Activated naive CD8-positive, alpha-beta T cell treated with anti-CD3 and anti-CD28 coated beads, Interleukin-2, amount 50 U/mL, for 24 hours (primary cell): Measurements from ENCODE around the gene PEX16.

Source experiments
- ATAC-seq: fragments of 150-1000 bp; cut with Tn5 transposase; one replicate; pipeline ENCODE4 v1.10.0; 2021
- DNase-seq: peaks from one replicate; pipeline ENCODE4 v3.0.0; 2021
- H3K27ac Mint-ChIP-seq: one replicate; pipeline ENCODE4 v1.8.0; 2021; ENCODE audit warnings: mild to moderate bottlenecking, mixed read lengths
- H3K27me3 Mint-ChIP-seq: one replicate; pipeline ENCODE4 v1.8.0; 2021; ENCODE audit warnings: mixed read lengths
- H3K36me3 Mint-ChIP-seq: one replicate; pipeline ENCODE4 v1.8.0; 2021; ENCODE audit warnings: low read depth, mixed read lengths
- H3K4me1 Mint-ChIP-seq: one replicate; pipeline ENCODE4 v1.8.0; 2021; ENCODE audit warnings: mixed read lengths
- H3K4me3 Mint-ChIP-seq: one replicate; pipeline ENCODE4 v1.8.0; 2021; ENCODE audit warnings: mild to moderate bottlenecking, moderate library complexity, mixed read lengths
- H3K9me3 Mint-ChIP-seq: one replicate; pipeline ENCODE4 v1.8.0; 2021; ENCODE audit warnings: mixed read lengths

The PEX16 gene

DNA sequence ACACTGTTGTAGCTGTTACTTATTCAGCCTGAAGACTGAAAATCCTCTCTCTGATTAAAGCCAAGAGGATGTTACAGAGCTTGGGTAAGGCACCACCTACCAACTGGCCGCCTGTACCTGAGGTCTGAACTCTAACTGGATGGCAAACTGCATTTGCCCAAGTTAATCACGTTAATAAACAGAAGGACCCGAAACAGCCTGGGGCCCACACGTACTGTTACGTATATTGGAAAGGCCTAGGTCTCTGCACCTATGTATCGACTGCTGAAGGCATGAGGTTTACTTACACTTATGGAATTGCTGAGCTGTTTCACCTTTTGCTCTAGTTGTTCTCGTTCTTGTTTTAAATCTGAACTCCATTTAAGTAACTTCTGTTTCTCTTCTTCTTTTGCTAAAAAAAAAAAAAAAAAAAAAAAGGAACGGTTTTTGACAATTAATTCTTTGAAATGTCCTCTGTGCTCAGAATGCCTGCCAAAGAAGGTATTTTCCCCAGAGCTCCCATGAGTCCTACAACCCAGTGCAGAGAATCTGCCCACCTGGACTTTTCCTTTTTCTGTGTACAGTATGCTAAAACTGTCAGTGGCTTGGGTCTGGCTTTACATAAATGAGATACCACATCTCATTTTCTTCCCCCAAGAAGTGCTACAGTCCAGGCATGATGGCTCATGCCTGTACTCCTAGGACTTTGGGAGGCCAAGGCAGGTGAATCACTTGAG is 17.8 kb upstream of the PEX16 start:
- no peak for ATAC-seq

DNA sequence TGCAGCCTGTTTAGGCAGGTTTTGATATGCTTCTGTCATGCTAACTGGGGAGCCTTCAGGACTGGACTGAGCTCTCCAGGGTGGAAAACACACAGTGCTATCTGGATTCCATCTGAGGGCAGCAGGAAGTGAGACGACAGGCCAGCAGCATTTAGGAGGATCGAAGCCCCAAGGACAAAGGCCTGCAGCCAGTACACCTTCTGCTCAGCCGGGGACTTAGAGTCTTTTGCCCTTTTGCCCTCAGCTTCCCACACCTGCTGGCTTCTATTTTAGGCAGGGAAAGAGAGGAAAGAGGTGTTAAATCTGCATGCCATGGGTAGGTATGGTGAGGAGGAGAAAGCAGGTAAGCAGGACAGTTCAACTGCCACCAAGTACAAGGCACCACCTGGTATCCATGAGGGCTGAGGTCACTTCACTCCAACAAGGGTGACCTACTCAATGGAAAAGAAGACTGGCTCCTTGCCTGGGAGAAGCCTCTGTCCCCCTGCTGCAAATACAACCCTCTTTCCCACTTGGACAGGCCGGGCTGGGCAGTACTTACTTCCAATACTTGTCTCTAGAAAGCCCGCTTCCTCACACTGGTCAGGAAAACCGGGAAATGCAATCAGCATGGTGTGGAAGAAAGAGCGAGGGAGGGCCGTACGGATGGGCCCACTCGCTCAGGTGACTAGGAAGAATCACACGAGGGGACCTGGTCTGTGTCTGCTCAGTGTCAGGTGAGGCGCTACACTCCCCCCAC is 17.1 kb upstream of the PEX16 start:
- DNase-seq, result no peak
- H3K4me3 Mint-ChIP-seq, result no peak overlapping the region
- H3K4me1 Mint-ChIP-seq, result peaks cover 22% of the 10 kb centered on the region
- no peak for ATAC-seq
- H3K36me3 Mint-ChIP-seq, result no peaks in the 10 kb centered on the region
- no peak overlapping the region for H3K27ac Mint-ChIP-seq
- no peaks in the 10 kb centered on the region for H3K9me3 Mint-ChIP-seq
- H3K27me3 Mint-ChIP-seq, result no peaks in the 10 kb centered on the region

More for the DNA sequence above, 17.8 kb upstream of the PEX16 start:
- Mint-ChIP-seq H3K36me3 (no peaks in the 10 kb centered on the region), H3K4me1 (peaks cover 14% of the 10 kb centered on the region), H3K27ac (no peak overlapping the region), H3K4me3 (no peak overlapping the region), H3K9me3 (no peaks in the 10 kb centered on the region), H3K27me3 (no peaks in the 10 kb centered on the region)
- no peak for DNase-seq

DNA sequence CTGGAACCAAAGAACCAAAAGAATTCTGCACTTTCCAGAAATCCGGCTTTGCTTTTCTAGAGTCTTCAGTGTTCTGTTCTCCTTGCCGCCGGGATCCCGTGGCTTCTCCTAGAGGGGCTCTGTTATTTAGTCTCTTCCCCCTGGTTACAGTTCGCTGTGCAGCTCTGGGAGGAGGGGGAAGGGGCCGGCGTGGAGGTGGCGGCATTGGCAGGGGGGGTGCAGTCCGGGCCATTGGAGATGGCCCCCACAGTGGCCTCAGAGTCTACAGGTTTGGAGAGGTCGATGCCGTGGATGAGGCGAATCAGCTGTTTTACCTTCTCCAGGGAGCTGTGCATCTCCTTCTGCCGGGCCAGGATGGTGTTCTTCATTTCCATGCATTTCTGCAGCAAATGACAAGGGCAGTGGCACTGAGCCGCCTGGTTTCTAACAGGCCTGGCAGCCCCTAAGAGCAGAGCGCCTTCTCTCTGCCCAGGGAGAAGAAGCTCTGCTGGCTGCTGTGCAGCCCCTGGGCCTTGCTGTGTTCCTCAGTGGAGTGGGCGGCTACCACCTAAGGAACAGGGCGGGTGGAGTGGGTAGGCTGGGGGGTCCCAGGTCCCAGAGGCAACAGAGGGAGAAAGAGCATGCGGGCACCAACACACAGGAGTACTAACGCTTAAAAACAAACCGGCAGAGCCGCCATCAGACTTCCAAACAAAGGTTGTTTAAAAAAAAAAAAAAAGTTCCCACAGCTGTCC is 16.3 kb upstream of the PEX16 start:
- Mint-ChIP-seq H3K36me3 (no peaks in the 10 kb centered on the region), H3K4me1 (peaks cover 25% of the 10 kb centered on the region), H3K4me3 (no peak overlapping the region), H3K9me3 (no peaks in the 10 kb centered on the region), H3K27me3 (no peaks in the 10 kb centered on the region), H3K27ac (no peak overlapping the region)
- DNase-seq (no peak), ATAC-seq (no peak)

DNA sequence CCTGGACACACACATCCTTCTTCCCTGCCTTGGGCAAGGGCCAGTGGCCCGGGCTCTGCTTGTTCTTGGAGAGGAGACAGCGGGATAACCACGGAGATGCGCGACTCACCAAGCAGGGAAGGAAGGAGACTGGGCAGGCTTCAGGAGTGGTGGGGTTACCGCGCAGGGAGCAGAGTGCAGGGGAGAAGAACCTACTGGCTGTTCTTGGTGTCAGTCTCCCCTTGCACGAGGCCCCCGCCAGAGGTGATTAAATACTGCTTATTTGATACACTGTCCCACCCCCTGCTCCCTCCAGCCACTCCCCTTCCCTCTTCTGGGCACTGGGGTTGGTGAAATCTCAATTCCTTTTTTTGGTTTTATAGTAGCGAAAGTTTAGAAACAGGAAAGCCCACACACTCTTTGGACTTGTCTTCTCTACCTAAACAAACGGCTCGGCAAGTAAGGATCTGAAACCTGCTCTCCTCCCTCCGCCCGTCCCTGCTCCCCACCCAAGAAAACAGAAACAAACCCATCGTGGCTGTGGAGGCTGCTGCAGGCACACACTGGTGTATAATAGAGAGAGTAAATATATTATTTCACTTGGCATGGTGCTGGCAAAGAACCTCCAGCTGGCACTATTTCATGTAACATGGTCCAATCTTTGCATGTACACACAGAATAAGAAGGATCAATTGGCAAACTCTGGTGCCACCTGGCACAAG is 15.6 kb upstream of the PEX16 start:
- ATAC-seq (peak; percentile 21), DNase-seq (no peak)
- H3K9me3 Mint-ChIP-seq, result no peaks in the 10 kb centered on the region
- peaks cover 25% of the 10 kb centered on the region for H3K4me1 Mint-ChIP-seq
- H3K27me3 Mint-ChIP-seq, result no peaks in the 10 kb centered on the region
- peak overlapping the region; percentile 53 for H3K4me3 Mint-ChIP-seq
- no peaks in the 10 kb centered on the region for H3K36me3 Mint-ChIP-seq
- peak overlapping the region; percentile 22 for H3K27ac Mint-ChIP-seq

DNA sequence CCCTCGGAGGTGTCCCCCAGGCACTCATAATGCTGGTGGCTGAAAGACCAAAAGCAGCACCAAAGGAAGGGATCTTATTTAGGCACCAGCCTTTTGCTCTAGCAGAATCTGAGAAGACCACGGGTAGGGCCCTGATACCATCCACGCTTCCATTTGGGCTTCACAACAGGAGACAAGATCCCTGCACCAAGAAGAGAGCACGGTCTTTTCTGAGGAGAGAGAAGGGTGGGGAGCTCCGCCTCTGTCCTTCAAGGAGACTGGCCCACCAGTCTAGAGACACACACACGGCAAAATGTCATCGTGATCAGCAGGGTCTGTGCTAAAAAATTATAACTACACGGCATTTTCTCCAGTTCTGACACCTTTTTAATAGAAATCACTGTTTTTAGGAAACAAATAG is 14.5 kb upstream of the PEX16 start:
- H3K4me3 Mint-ChIP-seq, result peak overlapping the region; percentile 53
- no peaks in the 10 kb centered on the region for H3K9me3 Mint-ChIP-seq
- peak overlapping the region; percentile 22 for H3K27ac Mint-ChIP-seq
- H3K27me3 Mint-ChIP-seq, result no peaks in the 10 kb centered on the region
- no peaks in the 10 kb centered on the region for H3K36me3 Mint-ChIP-seq
- ATAC-seq (no peak), DNase-seq (no peak)
- H3K4me1 Mint-ChIP-seq, result peaks cover 25% of the 10 kb centered on the region

DNA sequence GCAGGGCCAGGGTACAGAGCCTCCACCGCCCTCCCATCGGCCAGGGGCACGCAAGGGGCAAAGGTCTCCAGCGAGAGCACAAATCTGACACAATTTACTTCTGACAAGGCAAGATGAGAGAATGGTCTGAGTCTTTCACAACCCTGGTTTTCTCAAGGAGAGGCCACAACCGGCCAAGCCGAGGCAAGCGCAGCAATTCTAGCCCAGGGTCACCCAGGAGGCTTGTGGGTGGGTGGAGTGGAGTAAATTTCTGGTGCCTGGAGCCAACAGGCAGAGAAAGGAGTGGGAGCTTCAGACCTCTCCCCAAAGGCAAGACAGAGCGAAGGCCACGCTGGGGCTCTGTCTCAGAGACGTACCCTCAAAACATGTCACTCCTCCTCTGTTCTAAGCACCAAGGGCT is 14.1 kb upstream of the PEX16 start:
- peak overlapping the region; percentile 10 for H3K4me3 Mint-ChIP-seq

DNA sequence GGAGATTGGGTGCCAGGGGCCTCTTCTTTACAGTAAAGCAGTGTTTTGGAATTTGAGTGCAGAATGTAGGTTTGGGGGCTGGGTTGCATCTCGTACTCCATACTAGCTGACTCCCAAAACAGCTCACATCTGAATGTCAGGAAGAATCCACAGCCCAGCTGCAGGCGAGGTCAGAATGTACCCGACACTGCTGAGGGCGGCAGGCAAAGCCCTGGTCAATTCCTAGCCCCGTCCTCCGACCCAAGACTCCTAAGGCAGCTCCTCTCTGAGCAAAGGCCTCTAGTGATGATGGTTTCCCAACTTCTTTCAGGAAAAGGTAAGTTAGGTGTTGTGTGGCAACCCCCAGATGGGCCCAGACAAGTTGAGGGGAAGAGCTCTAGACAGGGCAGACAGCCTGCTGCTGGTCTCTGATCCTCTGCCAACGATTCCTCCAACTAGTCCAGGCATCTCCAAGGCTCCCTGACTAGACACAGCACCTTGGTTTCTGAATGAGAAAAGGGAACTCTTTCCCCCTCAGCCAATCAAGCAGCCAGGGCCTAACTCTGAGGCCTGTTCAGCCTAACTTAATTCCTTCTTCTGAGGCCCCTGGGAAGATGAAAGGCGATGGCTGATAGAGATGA is 13.4 kb upstream of the PEX16 start:
- Mint-ChIP-seq H3K9me3 (no peaks in the 10 kb centered on the region), H3K36me3 (no peaks in the 10 kb centered on the region), H3K4me3 (peak overlapping the region; percentile 10), H3K4me1 (peaks cover 22% of the 10 kb centered on the region), H3K27ac (peak overlapping the region; percentile 23), H3K27me3 (no peaks in the 10 kb centered on the region)
- ATAC-seq, result no peak
- DNase-seq, result no peak

More for the DNA sequence above, 14.1 kb upstream of the PEX16 start:
- peak overlapping the region; percentile 23 for H3K27ac Mint-ChIP-seq
- H3K27me3 Mint-ChIP-seq, result no peaks in the 10 kb centered on the region
- ATAC-seq, result no peak
- H3K36me3 Mint-ChIP-seq, result no peaks in the 10 kb centered on the region
- peaks cover 23% of the 10 kb centered on the region for H3K4me1 Mint-ChIP-seq
- DNase-seq, result no peak
- no peaks in the 10 kb centered on the region for H3K9me3 Mint-ChIP-seq

DNA sequence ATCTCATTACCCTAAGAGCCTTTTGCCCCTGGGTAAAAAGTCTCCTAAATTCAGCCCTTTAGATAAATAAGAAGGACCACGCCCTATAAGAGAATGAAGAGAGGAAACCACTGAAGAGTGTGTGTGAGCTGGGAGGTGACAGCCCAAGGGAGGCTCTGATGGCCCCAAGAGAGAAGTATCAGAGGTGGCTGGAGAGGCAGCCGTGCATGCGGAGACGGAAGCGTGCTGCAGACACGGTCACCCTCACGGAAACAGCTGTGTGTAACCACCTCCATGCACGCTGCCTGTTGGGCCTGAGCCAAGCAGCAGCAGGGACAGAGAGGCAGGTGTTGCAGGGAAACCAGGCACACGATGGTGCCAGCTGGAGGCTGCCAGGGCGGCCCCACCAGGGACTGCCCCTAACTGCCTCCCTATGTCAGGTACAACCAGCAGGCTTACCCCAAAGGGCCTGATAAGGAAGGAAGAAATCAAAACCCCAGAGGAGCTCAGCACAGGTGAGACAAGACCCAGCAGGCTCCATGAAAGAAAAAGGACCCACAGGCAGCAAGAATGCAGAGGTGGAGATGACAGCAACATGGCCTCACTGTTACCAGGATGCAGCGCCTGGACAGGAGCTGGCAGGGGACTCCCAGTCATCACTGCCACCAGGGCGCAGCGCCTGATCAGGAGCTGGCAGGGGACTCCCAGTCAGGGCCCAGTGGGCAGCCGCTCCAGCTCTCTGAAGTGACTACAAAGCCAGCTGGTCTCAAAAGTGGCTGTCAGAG is 12.5 kb upstream of the PEX16 start:
- peak; percentile 32 for DNase-seq
- no peaks in the 10 kb centered on the region for H3K27me3 Mint-ChIP-seq
- H3K4me1 Mint-ChIP-seq, result peaks cover 22% of the 10 kb centered on the region
- ATAC-seq, result peak; percentile 34
- peak overlapping the region; percentile 38 for H3K4me3 Mint-ChIP-seq
- no peaks in the 10 kb centered on the region for H3K36me3 Mint-ChIP-seq
- H3K9me3 Mint-ChIP-seq, result no peaks in the 10 kb centered on the region
- H3K27ac Mint-ChIP-seq, result peak overlapping the region; percentile 60

DNA sequence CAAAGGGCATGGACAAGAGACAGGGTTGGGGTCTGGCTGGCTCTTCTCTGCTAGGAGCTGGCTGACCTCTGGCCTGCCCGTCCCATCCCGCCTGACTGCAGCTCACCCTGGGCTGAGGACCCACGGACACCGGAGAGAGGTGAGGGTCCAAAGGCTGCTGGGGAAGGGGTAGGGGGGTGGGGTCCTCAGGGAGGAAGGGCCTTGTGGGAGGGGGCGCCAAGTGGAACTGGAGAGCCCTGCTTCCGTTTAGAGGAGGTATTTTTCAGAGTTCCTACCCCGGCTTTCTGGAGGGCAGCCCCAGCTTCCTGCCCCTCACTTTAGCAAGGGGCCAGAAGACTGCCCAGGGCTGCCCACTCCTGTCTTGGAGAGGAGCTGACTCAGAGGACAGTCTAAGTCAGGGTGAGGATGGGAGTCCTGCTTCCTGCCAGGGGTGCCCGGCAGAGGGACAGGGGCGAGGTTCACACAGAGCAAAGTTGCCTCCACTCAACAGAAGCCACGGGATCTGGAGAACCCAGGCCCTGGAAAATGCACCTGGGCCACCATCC is 11.9 kb upstream of the PEX16 start:
- ATAC-seq (no peak), DNase-seq (no peak)
- peak overlapping the region; percentile 38 for H3K4me3 Mint-ChIP-seq
- no peaks in the 10 kb centered on the region for H3K9me3 Mint-ChIP-seq
- H3K27me3 Mint-ChIP-seq, result no peaks in the 10 kb centered on the region
- H3K27ac Mint-ChIP-seq, result peak overlapping the region; percentile 60
- H3K36me3 Mint-ChIP-seq, result no peaks in the 10 kb centered on the region
- H3K4me1 Mint-ChIP-seq, result peaks cover 20% of the 10 kb centered on the region

DNA sequence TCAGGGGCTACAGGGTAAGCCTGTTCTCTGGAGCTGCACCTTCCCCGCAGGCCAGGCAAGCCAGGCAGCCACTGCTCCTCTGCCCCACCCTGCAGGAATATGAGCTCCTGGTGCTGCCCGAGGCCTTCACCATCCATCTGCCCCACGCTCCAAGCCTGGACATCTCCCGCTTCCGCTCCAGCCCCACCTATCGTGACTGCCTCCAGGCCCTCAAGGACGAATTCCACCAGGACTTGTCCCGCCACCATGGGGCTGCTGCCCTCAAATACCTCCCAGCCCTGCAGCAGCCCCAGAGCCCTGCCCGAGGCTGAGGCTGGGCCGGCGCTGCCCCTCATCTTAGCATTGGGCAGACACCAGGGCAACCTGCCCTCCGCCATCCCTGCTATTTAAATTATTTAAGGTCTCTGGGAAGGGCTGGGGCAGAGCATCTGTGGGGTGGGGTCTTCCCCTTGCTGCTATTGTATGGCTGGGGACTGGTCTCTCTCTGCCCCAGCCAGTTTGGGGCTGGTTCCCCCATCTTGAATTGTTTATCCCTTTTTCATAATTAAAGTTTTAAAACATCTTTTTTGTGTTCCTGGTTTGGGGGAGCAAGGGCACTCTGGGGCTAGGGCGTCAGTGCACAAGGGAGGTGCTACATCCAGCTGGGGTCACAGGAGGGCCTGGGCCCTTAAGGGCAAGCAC is 11.0 kb upstream of the PEX16 start:
- H3K4me1 Mint-ChIP-seq, result peaks cover 26% of the 10 kb centered on the region
- H3K27me3 Mint-ChIP-seq, result peaks cover 6% of the 10 kb centered on the region
- no peaks in the 10 kb centered on the region for H3K9me3 Mint-ChIP-seq
- H3K36me3 Mint-ChIP-seq, result no peaks in the 10 kb centered on the region
- DNase-seq (no peak), ATAC-seq (no peak)
- no peak overlapping the region for H3K4me3 Mint-ChIP-seq
- no peak overlapping the region for H3K27ac Mint-ChIP-seq

DNA sequence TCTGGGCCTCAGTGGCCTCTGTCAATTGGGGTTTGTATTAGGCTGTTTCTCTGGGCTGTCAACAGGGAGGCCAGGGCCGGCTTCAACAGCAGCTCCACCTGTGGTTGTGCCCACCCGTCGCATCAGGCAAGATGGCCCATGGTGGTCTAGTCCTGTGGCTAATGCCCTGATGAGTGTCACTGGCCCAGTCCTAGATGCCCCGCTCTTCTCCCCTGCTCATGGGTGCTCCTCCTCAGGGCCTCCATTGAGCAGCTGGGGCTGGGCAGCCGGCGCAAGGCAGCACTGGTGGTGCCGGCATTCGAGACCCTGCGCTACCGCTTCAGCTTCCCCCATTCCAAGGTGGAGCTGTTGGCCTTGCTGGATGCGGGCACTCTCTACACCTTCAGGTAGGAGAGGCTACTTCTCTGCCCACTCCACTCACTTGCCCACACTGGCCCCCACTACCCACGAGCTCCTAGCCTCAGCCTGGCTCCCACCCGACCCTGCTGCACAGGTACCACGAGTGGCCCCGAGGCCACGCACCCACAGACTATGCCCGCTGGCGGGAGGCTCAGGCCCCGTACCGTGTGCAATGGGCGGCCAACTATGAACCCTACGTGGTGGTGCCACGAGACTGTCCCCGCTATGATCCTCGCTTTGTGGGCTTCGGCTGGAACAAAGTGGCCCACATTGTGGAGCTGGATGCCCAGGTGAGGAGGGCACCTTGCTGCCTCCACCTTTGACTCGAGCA is 10.2 kb upstream of the PEX16 start:
- Mint-ChIP-seq H3K4me3 (no peak overlapping the region), H3K36me3 (no peaks in the 10 kb centered on the region), H3K27me3 (peaks cover 10% of the 10 kb centered on the region), H3K4me1 (peaks cover 30% of the 10 kb centered on the region), H3K9me3 (no peaks in the 10 kb centered on the region), H3K27ac (peak overlapping the region; percentile 57)
- DNase-seq (no peak), ATAC-seq (no peak)

DNA sequence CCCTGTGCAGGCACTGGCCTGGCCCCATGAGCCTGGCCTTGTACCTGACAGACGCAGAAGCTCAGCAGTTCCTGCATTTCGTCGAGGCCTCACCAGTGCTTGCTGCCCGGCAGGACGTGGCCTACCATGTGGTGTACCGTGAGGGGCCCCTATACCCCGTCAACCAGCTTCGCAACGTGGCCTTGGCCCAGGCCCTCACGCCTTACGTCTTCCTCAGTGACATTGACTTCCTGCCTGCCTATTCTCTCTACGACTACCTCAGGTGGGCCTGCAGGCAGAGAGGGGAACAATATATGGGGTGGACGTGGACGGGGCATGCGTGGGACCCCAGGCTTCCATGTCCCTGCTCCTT is 9.6 kb upstream of the PEX16 start:
- Mint-ChIP-seq H3K4me3 (no peak overlapping the region), H3K36me3 (no peaks in the 10 kb centered on the region), H3K27ac (peak overlapping the region; percentile 57), H3K4me1 (peaks cover 30% of the 10 kb centered on the region), H3K9me3 (no peaks in the 10 kb centered on the region), H3K27me3 (peaks cover 10% of the 10 kb centered on the region)
- ATAC-seq (no peak), DNase-seq (no peak)
